Activated CD4-positive, alpha-beta T cell treated with anti-CD3 and anti-CD28 coated beads for 4 hours (primary cell): ENCODE results near the gene CPZ.

Experiments
- DNase-seq, 2 donors: peaks; one replicate each; pipeline ENCODE4 v3.0.0-alpha.2; 2020

The CPZ gene

DNA sequence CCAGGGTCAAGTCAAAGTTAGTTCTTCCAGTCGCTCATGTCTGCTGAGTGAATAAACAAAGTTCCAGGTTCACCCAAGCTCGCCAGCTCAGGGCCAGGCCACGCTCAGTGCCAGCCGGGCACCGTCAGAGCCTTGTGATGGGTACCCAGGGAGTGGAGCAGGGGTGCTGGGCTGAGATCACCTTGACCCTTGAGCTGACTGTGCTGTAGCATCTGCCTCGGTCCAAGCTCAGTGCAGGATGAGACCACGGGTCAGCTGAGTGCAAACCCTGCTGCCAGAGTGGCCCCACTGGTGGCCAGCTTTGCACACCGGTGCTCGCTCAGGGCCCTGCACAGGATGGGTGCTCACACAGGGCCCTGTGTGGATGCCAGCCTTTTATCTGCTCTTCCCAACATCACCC is 4.3 kb downstream of the CPZ start:
- DNase-seq, result no peak

GRCh38 chr4:8597319-8597718 is 4.8 kb downstream of the CPZ start:
- no peak for DNase-seq

GRCh38 chr4:8597791-8598190 is 5.2 kb downstream of the CPZ start:
- DNase-seq, result no peak

- DNase-seq, result no peak
These were observed 6.0 kb downstream of the CPZ start for GRCh38 chr4:8598391-8599090.

DNA sequence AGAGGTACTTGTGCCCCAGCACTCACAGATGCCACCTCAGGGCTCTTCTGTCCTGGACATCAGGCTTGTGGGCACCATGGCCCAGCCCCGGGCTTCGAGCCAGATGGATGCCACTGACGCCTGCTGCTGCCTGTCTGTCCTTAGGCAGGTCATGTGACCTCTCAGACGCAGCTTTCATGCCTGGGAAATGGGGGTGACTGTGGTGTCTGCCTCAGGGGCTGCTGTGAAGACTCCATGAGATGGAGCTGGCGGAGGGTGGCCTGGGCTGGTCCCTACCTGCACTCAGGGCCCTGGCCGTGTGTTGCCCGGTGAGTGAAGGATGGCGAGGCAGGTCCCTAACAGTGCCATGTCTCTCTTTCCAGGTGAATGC is 6.5 kb downstream of the CPZ start:
- no peak for DNase-seq

GRCh38 chr4:8599657-8600056 is 7.1 kb downstream of the CPZ start:
- no peak for DNase-seq

DNA sequence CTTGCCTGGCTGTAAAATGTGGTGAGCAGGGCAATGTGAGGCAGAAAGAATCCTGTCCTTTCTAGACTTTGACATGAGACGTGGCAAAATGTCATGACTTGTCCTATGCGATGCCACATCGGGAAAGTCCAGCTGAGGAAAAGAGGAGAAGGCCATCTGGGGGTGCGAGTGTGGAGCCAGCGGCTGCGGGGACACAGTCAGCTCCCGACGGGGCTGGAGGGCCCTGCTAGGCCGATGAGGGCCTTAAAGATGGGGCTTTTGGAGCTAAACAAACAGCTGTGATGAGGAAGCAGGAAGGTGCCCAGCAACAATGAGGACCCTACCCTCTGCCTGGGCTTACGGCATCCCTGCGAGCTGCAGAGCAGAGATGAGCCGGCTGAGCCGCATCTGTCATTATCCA is 7.7 kb downstream of the CPZ start:
- DNase-seq, result no peak

GRCh38 chr4:8600686-8601085 is 8.1 kb downstream of the CPZ start:
- DNase-seq, result no peak

DNA sequence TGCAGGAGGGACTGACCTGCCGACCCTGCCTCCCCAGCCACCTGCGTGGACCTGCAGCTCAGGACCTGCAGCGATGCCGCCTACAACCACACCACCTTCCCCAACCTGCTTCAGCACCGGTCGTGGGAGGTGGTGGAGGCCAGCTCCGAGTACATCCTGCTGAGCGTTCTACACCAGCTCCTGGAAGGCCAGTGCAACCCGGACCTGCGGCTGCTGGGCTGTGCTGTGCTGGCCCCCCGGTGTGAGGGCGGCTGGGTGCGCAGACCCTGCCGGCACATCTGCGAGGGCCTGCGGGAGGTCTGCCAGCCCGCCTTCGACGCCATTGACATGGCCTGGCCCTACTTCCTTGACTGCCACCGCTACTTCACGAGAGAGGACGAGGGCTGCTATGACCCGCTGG is 8.5 kb downstream of the CPZ start:
- DNase-seq, result no peak

- DNase-seq, result no peak
These were observed 9.0 kb downstream of the CPZ start for GRCh38 chr4:8601556-8601955.

DNA sequence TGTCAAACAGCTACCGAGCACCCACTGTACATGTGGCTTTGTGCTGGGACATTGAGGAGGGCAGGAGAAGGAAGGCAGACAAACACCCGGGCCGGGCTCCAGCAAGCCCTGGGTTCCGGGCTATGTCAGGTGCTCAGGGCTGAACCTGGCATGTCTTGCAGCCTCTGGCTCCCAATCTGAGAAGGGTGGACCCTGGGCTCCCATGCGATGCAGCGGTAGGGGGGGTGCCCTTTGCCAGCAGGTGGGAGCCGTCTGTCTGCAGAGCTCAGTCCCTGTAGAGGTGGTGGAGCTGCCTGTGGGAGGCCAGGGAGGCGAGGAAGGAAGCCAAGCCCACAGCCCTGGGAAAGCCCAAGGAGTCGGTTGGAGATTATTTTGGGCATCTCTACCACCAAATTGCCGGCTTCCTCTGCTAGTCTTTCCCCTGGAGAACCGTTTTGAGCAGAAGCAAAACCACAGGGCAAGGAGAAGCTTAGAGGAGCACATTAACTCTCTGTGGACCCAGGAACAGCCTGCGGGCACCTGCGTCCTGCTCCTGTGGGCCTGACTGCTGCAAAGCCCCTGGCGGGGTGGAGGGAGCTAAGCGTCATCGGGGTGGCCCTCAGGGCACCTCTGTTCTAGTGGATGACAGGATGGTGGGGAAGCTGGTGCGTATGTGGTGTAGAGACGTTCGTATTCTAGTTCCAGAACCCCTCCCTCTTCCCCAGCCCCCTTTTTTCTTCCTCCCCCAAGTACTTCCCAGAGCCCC is 10.3 kb downstream of the CPZ start:
- DNase-seq, result no peak

DNA sequence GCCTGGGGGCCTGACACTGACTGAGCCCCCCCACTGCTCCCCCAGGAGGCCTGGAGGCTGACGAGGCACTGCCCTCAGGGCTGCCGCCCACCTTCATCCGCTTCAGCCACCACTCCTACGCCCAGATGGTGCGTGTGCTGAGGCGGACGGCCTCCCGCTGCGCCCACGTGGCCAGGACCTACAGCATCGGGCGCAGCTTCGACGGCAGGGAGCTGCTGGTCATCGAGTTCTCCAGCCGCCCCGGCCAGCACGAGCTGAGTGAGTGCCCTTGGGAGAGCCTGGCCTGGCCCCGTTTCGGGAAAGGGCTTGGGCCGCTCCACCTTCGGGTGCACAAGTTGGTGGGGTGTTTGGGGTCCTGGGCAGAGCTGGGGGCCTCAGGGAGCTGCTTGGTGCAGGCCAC is 11.4 kb downstream of the CPZ start:
- no peak for DNase-seq

- no peak for DNase-seq
These were observed 12.7 kb downstream of the CPZ start for GRCh38 chr4:8605289-8605688.

DNA sequence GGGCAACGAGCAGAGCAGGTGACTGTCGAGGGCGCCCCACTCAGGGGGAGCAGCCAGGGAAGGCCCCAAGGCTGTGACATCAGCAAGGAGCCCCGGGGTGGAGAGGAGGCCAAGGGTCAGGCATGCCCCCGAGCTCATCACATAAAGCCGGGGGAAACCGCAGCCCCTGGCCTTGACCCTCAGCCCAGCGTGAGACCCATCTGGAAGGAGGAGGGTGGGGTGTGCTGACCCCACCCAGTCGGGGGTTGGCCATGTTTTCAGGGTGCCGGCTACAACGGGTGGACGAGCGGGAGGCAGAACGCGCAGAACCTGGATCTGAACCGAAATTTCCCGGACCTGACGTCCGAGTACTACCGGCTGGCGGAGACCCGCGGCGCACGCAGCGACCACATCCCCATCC is 13.9 kb downstream of the CPZ start:
- no peak for DNase-seq

DNA sequence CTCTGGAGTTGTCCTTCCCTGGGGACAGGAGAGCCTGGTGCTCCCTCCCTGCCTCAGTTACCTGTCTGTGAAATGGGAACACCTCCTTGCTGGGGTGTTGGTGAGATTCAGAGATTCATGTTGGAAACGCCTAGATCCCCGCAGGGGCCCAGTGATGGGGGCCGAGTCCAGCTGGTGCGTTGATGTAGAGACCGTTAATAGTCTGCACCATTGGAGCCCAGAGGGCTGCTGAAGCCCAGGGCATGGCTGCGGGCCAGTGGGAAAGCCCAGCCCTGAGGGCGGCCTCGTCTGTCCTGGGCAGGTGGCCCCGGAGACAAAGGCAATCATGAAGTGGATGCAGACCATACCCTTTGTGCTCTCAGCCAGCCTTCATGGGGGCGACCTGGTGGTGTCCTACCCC is 14.4 kb downstream of the CPZ start:
- DNase-seq, result no peak

- DNase-seq, result peak; percentile 14 to 24
These were observed 15.3 kb downstream of the CPZ start for GRCh38 chr4:8607603-8608481.

DNA sequence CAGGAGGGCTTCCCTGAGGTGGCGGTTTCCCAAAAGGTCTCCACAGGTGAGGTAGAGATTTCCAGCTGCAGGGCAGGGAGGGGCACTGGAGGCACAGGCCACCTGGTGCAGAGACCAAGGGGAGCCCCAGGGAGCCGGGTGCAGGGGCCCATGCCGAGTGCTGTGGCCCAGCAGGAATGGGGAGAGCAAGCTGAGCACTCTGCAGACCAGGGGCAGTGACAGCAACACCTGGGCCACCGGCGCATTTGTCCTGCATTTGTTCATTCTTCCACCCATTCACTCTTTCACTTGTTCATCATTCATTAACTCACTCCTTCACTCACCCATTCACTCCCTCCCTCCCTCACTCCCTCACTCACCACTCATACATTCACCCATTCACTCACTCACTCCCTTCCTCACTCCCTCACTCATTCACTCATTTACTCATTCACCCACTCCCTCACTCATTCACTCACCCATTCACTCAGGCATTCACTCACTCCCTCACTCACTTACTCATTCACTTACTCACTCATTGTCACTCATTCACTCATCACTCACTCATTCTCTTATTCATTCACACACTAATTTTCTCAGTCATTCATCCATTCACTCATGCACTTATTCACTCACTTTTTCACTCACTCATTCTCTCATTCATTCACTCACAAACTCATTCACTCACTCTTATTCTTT is 16.3 kb downstream of the CPZ start:
- DNase-seq, result no peak

GRCh38 chr4:8609406-8609805 is 16.8 kb downstream of the CPZ start:
- DNase-seq, result no peak

- no peak for DNase-seq
These were observed 17.3 kb downstream of the CPZ start for GRCh38 chr4:8609824-8610350.

DNA sequence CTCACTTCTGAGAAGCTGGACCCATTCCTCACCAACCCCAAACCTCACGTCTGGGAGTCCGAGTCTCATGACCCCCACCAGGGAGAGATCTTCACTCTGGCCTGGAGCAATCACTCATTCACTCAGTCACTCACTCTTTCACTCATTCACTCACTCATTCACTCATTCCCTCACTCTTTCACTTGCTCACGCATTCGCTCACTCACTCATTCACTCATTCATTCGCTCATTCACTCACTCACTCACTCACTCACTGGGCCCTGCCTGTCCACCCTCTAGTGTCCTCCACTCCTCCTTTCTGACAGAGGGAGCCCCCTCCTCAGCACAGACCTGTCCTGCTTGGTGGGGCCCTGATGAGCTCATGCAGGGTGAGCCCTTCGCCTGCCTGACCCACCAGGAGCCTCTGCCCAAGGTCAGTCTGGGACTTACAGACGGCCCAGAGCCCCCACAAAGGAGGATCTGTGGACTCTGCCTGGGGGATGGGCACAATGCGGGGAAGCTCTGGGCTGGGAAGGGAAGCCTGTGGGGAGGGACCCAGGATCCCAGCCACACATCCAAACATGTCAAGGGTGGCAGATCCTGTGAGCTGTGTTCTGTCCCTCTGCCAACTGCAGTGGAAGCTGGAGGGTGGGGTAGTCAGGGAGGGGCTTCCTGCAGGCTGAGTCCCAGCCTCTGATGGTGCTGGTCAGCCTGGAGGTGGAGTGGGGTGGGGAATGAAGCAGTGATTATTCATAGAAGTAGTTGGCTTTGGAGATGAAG is 18.5 kb downstream of the CPZ start:
- DNase-seq, result no peak

DNA sequence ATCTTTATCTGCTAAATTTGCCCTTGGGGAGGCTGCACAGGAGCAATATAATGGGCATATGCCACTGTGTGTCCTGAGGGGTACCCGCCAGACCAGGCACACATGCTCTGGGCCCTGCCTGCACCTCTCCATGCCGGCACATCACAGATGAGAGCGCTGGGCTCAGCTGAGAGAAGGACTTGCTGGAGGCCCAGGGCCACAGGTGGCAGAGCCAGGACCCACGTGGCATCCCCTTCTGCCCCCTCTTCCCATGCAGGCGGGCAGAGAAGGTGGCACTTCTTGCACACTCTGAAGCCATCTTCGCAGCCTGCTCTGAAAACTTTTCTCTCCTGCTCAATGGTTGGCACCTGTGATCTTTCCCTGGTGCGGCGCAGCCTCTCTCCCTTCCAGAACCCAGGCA is 20.1 kb downstream of the CPZ start:
- DNase-seq, result no peak
